ENCODE measurements around the gene HBEGF.

HBEGF gene

GRCh38 chr5:140338336-140338735 is 8.1 kb downstream of the HBEGF start:
- Histone ChIP-seq H3K36me3 (no peaks in the 10 kb centered on the region), H3K4me1 (no peaks in the 10 kb centered on the region), H3K27me3 (no peaks in the 10 kb centered on the region), H3K4me3 (ENCODE audit: low read depth, low read length) (no peak overlapping the region), H3K9me3 (no peaks in the 10 kb centered on the region)
- TF ChIP-seq, protein P1, sequence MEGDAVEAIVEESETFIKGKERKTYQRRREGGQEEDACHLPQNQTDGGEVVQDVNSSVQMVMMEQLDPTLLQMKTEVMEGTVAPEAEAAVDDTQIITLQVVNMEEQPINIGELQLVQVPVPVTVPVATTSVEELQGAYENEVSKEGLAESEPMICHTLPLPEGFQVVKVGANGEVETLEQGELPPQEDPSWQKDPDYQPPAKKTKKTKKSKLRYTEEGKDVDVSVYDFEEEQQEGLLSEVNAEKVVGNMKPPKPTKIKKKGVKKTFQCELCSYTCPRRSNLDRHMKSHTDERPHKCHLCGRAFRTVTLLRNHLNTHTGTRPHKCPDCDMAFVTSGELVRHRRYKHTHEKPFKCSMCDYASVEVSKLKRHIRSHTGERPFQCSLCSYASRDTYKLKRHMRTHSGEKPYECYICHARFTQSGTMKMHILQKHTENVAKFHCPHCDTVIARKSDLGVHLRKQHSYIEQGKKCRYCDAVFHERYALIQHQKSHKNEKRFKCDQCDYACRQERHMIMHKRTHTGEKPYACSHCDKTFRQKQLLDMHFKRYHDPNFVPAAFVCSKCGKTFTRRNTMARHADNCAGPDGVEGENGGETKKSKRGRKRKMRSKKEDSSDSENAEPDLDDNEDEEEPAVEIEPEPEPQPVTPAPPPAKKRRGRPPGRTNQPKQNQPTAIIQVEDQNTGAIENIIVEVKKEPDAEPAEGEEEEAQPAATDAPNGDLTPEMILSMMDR (IDR thresholded peaks at IDR 0.05; ENCODE audit: low read depth, low read length), result no peak
- no peak for DNase-seq

DNA sequence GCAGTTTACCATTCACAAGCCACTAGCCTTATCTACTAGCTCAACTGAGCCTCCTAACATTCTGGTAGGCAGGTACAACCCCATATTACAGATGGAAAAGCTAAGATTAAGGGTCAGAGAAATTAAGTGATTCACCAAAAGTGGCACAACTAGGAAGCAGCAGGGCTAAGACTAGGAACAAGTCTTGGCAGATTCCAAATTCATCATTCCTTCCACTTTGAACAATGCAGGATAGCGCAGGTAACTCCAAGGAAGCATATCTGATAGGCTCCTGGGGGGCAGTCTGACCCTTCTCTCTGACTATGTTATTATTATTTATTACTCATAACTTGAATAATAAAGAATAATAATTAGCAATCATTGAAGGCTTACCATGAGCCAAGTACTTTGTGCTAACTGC is 8.5 kb downstream of the HBEGF start:
- Histone ChIP-seq H3K27me3 (no peaks in the 10 kb centered on the region), H3K4me1 (no peaks in the 10 kb centered on the region), H3K36me3 (no peaks in the 10 kb centered on the region), H3K9me3 (no peaks in the 10 kb centered on the region), H3K4me3 (ENCODE audit: low read depth, low read length) (no peak overlapping the region)
- TF ChIP-seq, protein P1 (IDR thresholded peaks at IDR 0.05; ENCODE audit: low read depth, low read length), result no peak
- DNase-seq, result no peak

- Histone ChIP-seq H3K36me3 (no peaks in the 10 kb centered on the region), H3K4me3 (ENCODE audit: low read depth, low read length) (no peak overlapping the region), H3K4me1 (no peaks in the 10 kb centered on the region), H3K27me3 (no peaks in the 10 kb centered on the region), H3K9me3 (no peaks in the 10 kb centered on the region)
- TF ChIP-seq, protein P1 (IDR thresholded peaks at IDR 0.05; ENCODE audit: low read depth, low read length), result no peak
- DNase-seq, result no peak
These were observed 10.0 kb downstream of the HBEGF start for GRCh38 chr5:140336388-140336787.

GRCh38 chr5:140331638-140332037 is 14.8 kb downstream of the HBEGF start:
- DNase-seq, result no peak
- Histone ChIP-seq H3K4me1 (no peaks in the 10 kb centered on the region), H3K36me3 (no peaks in the 10 kb centered on the region), H3K27me3 (no peaks in the 10 kb centered on the region), H3K9me3 (no peaks in the 10 kb centered on the region), H3K4me3 (ENCODE audit: low read depth, low read length) (no peak overlapping the region)
- TF ChIP-seq, protein P1 (IDR thresholded peaks at IDR 0.05; ENCODE audit: low read depth, low read length), result no peak

GRCh38 chr5:140329739-140330481 is 16.5 kb downstream of the HBEGF start:
- Histone ChIP-seq H3K36me3 (no peaks in the 10 kb centered on the region), H3K27me3 (no peaks in the 10 kb centered on the region), H3K4me3 (ENCODE audit: low read depth, low read length) (no peak overlapping the region), H3K9me3 (no peaks in the 10 kb centered on the region), H3K4me1 (no peaks in the 10 kb centered on the region)
- TF ChIP-seq, protein P1 (IDR thresholded peaks at IDR 0.05; ENCODE audit: low read depth, low read length), result no peak
- DNase-seq, result no peak

- no peaks in the 10 kb centered on the region for H3K9me3 ChIP-seq
- no peaks in the 10 kb centered on the region for H3K4me1 ChIP-seq
- H3K36me3 ChIP-seq, result no peaks in the 10 kb centered on the region
- H3K27me3 ChIP-seq, result no peaks in the 10 kb centered on the region
- DNase-seq, result no peak
- TF ChIP-seq, protein P1 (IDR thresholded peaks at IDR 0.05; ENCODE audit: low read depth, low read length), result no peak
- no peak overlapping the region for H3K4me3 ChIP-seq (ENCODE audit: low read depth, low read length)
These were observed 18.2 kb downstream of the HBEGF start for GRCh38 chr5:140328036-140328764.
